ENCODE data around the gene MOG.
A peak's percentile ranks its signal among the peaks of the same experiment; 100 is the strongest.

MOG gene

GRCh38 chr6:29656798-29657197, at the start of gene MOG:
MOG (plus strand) TSS chr6:29657092; CDS start chr6:29657210, 118 bp downstream.
- DNase-seq: no peak

GRCh38 chr6:29608131-29608530, 48.8 kb upstream of the MOG start:
- DNase-seq: no peak

- no peak for DNase-seq
These were observed 46.4 kb upstream of the MOG start for GRCh38 chr6:29610540-29610939.

- DNase-seq: no peak
These were observed 45.5 kb upstream of the MOG start for GRCh38 chr6:29611426-29611825.

GRCh38 chr6:29617782-29618554, 38.9 kb upstream of the MOG start:
- DNase-seq: no peak

GRCh38 chr6:29619578-29620160, 37.2 kb upstream of the MOG start:
- DNase-seq: no peak

- DNase-seq: no peak
These were observed 36.3 kb upstream of the MOG start for GRCh38 chr6:29620630-29621029.

GRCh38 chr6:29624520-29624961, 32.4 kb upstream of the MOG start:
- no peak for DNase-seq

- DNase-seq: no peak
These were observed 31.5 kb upstream of the MOG start for GRCh38 chr6:29625337-29625930.

- DNase-seq: no peak
These were observed 29.7 kb upstream of the MOG start for GRCh38 chr6:29626948-29627754.

GRCh38 chr6:29627755-29628418, 29.0 kb upstream of the MOG start:
- peak; percentile 82 for DNase-seq

- peak; percentile 82 for DNase-seq
These were observed 28.2 kb upstream of the MOG start for GRCh38 chr6:29628419-29629281.

- DNase-seq: no peak
These were observed 27.3 kb upstream of the MOG start for GRCh38 chr6:29629571-29629970.

GRCh38 chr6:29630315-29630714, 26.6 kb upstream of the MOG start:
- DNase-seq: no peak

- DNase-seq: no peak
These were observed 25.6 kb upstream of the MOG start for GRCh38 chr6:29631209-29631810.

- DNase-seq: peak; percentile 49
These were observed 24.8 kb upstream of the MOG start for GRCh38 chr6:29631860-29632731.

- peak; percentile 89 for DNase-seq
These were observed 23.9 kb upstream of the MOG start, which contains the start of gene GABBR1 for GRCh38 chr6:29632789-29633533. GABBR1 (minus strand) TSS chr6:29633183; CDS start chr6:29632385, 798 bp downstream.

GRCh38 chr6:29633534-29633905, 23.4 kb upstream of the MOG start:
- DNase-seq: no peak

GRCh38 chr6:29637247-29637646, 19.6 kb upstream of the MOG start:
- no peak for DNase-seq

All from HCEC 1CT (cell line).